ENCODE data around the gene RASIP1.
A peak's percentile ranks its signal among the peaks of the same experiment; 100 is the strongest.

DNA sequence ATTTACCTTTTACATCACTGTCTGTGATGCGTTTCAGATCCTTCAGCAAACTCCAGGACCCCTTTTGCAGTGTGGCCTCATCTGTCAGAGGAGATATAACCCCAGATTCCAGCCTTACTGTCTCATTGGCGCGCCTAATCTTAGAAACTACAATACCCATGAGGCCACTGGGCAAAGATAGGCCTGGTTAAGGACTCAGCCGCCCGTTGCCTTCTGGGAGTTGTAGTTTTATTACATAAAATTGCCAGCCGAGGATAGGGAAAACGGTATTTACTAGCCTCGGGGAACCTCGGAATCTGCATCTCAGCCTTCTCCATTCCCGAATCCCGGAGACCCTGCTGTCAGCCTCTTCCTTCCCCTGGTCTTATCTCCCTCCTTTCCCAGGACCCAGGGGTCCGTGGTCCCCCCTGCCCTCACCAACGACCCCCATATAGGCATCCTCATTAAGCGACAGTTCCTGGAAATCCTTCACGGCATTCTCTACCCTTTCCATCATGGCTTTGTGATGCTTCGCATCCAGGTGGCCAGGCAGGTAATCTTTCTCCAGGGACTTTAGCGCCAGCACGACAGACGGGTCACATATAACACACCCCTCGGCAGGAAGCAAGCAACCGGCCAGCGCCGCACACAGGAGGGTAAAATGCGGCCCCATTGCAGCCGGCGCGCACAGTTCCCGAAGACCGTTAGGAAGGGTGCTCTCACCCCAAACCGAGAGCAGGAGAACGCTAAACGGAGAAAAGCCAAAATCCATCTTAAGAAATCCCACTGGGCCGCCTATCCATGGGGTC, 5.0 kb upstream of the RASIP1 start:
- TF ChIP-seq, protein P1, sequence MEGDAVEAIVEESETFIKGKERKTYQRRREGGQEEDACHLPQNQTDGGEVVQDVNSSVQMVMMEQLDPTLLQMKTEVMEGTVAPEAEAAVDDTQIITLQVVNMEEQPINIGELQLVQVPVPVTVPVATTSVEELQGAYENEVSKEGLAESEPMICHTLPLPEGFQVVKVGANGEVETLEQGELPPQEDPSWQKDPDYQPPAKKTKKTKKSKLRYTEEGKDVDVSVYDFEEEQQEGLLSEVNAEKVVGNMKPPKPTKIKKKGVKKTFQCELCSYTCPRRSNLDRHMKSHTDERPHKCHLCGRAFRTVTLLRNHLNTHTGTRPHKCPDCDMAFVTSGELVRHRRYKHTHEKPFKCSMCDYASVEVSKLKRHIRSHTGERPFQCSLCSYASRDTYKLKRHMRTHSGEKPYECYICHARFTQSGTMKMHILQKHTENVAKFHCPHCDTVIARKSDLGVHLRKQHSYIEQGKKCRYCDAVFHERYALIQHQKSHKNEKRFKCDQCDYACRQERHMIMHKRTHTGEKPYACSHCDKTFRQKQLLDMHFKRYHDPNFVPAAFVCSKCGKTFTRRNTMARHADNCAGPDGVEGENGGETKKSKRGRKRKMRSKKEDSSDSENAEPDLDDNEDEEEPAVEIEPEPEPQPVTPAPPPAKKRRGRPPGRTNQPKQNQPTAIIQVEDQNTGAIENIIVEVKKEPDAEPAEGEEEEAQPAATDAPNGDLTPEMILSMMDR (IDR thresholded peaks at IDR 0.05): no peak
- TF ChIP-seq POLR2A (IDR thresholded peaks at IDR 0.05): no peak
- TF ChIP-seq POLR2AphosphoS5 (IDR thresholded peaks at IDR 0.05): peak in 1 of 3 donors; percentile 40
